Activated CD4-positive, alpha-beta T cell treated with anti-CD3 and anti-CD28 coated beads, Interleukin-2, amount 10 ng/mL, durations not matched to agents 7 days and 5 days (primary cell): ENCODE data around the gene ZNF599. TPM values are rescaled to one million over a fixed set of nuclear protein-coding genes. Genes with fewer than 3 reads are reported as not detected.

Source experiments
- total RNA-seq, 2 experiments: library from RNA; stranded (reverse); gene quantifications; one replicate each; pipeline ENCODE4 v1.2.3, GENCODE V29; 2021

ZNF599 gene
- total RNA-seq, 2 experiments from 2014 or later, result 5.3 to 6.1 TPM

Other genes with a start within 250 kb of the ZNF599 start
- under 1 TPM; 0.35 to 0.65 TPM for gene SCGB2B2, start 96.1 kb downstream of the ZNF599 start, total RNA-seq
- 10 to 100 TPM; 23.1 to 24.3 TPM for gene ZNF302, start 95.5 kb downstream of the ZNF599 start, total RNA-seq
- 1 to 10 TPM; 6.1 to 6.5 TPM for gene ZNF181, start 39.0 kb downstream of the ZNF599 start, total RNA-seq
- gene ZNF30, start 153.7 kb upstream of the ZNF599 start, total RNA-seq, result 1 to 10 TPM; 4.0 to 4.8 TPM
- 10 to 100 TPM; 14.8 to 15.3 TPM for gene ZNF792, start 191.0 kb upstream of the ZNF599 start, total RNA-seq
- 100 to 1,000 TPM; 106 to 114 TPM for gene GRAMD1A, start 227.1 kb upstream of the ZNF599 start, total RNA-seq